SIG-M5 (cell line): Measurements from ENCODE around the gene FEV.

Experiments used
- DNase-seq: peaks from one replicate; lab custom pipeline; 2025; lab: John Stamatoyannopoulos, UW

The FEV gene

DNA sequence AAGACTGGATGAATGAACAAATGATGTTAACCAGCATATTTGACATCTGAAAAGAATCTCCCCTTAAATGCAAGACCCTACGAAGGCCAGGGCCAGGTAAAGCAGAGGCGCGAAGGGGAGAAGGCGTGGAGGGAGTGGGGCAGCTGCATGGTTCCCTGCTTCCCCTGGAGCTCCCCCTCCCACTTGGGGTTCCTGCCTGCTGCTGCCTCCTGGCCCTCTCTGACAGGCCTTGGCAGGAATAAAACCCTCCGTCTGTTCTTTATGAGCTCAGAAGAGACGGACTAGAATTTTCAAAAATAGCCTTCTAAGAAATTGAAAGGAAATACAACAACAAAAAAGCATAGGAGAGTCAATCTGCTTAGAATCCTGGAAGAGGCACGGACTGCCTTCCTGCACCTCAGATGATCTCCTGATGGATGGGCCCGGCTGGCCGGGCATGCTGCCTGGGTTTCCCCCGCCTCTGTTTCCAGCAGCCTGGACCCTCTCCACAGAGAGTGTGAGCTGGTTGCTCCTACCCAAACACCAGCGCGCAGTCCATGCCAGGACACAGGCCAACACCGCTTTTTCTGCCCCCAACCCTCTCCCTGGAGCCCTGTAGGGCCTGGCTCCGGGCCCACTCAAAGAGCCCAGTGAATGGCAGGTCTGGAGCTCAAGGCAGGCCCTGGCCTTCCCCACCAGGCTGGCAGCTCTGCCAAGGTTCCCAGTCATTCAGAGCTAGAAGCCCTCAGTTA, 32.4 kb upstream of the FEV start:
- DNase-seq = no peak

GRCh38 chr2:219016721-219017120, 31.7 kb upstream of the FEV start:
- no peak for DNase-seq

GRCh38 chr2:219010873-219011272, 25.9 kb upstream of the FEV start:
- DNase-seq = no peak

DNA sequence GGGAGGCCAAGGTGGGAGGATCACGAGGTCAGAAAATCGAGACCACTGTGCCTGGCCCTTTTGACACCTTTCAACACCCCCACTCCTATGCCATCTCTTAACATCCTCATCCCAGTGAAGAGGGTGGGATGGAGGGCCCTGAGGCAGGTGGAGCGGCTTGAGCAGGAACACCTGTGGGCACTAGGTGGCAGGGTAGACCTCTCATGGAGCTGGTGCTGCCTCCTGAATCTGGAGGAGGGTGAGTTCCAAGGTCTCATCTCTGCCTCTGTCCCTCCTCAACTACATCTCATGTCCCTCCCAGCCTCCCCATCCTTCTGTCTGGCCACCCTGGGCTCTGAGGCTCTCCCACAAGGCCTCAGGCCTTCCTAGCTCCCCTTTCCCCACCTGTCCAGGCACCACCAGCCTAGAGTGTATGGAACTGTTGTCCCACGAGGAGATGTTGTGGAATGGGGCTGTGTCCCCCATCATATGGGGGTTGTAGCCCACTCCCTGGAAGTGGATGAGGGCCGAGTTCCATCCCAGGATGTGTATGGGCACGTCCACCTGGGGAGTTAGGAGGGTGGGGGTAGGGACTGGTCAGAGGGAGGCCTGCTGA, 25.3 kb upstream of the FEV start:
- DNase-seq = no peak

- no peak for DNase-seq
These were observed 24.3 kb upstream of the FEV start for GRCh38 chr2:219009294-219009693.

GRCh38 chr2:219003979-219004378, 19.0 kb upstream of the FEV start:
- no peak for DNase-seq

- no peak for DNase-seq
These were observed 18.3 kb upstream of the FEV start for GRCh38 chr2:219003267-219003634.

DNA sequence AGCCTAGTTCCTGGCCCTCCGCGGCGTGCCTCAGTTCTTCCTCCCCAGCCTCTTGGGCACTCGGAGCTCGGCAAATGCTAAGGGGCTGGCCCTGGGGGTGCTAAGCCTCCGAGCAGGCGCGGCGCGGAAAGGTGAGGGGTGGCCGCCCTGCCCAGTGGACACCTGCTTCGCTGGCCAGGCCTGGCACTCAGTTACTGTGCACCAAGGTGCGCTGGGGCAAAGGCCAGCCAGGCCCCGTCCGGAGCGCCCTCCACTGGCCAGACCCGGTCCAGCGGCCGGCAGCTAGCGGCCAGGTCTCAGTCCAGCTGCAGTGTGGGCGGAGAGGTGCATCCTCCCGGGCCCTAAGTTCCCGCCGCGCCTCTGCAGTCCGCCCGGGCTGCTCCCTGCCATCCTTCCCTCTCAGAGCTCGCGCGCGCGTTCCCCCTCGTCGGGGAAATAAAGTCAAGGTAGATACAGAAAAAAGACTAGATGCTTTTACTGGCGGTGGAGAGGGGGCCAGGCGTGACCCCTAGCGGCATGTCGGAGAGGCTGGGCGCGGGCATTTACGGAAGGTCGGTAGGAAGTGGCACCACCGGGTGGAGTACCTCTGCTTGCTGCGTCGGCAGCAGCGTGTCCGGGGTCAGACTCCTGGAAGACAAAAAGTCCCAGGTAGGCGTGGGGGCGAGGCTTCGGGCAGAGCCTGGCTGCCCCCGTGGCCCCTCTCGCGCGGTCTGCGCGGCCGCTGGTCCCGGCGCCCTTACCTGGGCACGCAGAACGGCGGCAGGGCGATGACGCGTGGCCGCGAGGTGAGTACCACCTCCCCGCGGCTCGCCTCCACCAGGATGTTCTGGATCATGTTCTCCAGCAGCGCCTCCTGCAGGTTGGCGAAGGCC, 17.6 kb upstream of the FEV start:
- no peak for DNase-seq

DNA sequence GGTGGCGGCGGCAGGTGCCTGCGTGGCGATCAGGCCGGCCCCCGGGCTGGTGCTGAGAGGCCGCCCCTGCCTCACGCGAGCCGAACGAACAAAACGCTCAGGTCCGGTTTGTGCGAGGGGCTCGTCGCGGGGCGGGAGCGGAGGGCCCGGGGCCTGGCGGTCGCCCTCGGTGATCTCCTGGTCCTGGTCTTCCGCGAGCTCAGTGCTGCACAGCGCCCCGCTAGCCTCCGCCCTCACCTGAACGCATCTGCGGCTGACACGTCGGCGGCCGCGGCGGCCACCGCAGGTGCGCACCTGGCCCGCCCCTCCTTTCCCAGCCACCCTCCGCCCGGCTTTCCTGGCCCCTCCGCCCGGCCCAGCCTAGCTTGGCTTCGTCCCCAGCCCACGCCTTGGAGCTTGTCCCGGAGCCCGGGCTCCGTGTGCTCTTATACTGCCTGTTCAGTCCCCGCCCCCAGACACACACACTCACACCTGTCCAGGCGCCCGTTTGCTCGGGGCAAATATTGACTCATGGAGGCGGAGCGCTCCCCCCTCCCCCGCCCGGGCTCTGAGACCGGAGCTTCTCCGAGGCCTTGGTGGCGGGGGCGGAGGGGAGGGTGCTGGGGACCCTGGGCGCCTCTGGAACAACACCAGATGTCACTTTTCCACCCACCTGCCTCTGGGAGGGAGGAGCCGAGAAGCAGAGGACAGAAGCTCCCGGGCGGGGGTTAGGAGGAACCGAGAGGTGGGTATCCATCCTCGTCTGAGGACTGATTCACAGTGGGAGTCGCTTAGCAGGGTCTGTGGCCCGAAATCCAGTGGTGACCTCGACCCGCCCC, 16.8 kb upstream of the FEV start:
- DNase-seq = no peak

- no peak for DNase-seq
These were observed 16.2 kb upstream of the FEV start for GRCh38 chr2:219001100-219001576.

GRCh38 chr2:219000569-219000960, 15.6 kb upstream of the FEV start:
- DNase-seq = no peak

- DNase-seq = no peak
These were observed 15.0 kb upstream of the FEV start for GRCh38 chr2:218999881-219000568.

DNA sequence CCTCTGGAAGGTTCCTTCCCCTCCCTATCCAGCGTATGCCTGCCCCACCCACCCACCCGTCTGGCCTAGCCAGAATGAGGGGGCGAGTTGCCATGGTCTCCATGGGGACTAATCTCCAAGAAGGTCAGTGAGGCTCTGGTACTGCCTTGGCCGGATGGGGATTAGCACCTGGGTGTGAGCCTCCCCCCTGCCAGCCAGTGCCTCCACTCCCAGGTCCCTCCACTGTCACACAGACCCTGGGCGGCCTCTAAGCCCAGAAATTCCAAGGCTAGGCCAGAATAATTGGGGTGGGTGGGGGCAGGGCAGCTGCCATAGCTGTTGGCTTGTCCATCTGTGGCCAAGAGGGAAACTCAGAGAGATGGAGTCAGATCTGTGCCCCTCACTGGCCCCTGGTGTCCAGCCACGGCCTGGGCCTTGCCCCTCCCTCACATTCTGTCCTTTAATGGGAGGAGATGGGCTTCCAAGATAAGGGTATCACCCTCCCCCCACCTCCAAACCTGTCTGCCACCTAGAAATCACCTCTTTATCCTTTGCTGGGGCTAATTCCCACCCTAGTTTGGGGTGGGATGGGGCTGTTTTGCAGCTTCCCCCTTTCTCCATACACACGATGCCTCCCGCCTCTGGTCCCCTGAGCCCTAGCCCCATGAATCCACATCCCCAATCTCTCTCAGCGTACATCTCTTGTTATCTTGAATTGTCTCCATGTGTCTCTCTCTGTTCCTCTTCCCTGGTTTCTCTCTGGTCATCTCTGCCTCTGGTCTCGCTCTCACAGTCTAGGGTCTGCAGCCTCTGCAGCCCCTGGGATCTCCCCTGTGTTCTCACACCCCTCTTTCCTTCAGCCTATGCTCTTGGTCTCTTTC, 14.3 kb upstream of the FEV start:
- DNase-seq = no peak

- no peak for DNase-seq
These were observed 13.5 kb upstream of the FEV start for GRCh38 chr2:218998414-218999002.

GRCh38 chr2:218997731-218998130, 12.7 kb upstream of the FEV start:
- DNase-seq = no peak

GRCh38 chr2:218996937-218997336, 12.0 kb upstream of the FEV start:
- no peak for DNase-seq

- DNase-seq = no peak
These were observed 11.2 kb upstream of the FEV start for GRCh38 chr2:218995972-218996711.

DNA sequence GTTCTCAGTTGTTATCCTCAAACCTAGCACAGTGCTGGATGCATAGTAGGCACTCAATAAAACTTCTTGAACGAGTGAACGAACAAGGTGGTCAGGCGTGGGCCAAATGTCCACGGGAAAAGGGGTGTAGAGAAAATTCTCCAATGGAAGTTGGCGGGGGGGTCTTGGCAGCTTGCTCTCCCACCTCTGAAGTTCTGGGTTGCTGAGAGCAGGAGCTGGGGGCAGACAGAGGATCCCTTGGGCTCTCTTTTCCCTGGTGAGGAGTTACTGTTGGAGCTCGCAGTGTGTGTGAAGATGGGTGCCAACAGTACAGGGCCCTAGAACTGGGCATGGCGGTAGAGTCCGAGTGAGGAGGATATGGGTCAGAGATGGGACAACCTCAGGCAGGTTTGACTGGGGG, 10.6 kb upstream of the FEV start:
- DNase-seq = no peak
